Activated T-cell treated with anti-CD3 and anti-CD28 coated beads, Interleukin-2, amount 50 U/mL, for 48 hours (primary cell): ENCODE data around the gene CLASP1.
"Not testable (repeated sequence)": the region's sequence is repeated elsewhere in the genome, so short reads cannot be mapped to it uniquely, and the experiment has no call there.

Experiments used
- DNase-seq, 2 experiments: peaks; one replicate each; pipeline ENCODE4 v3.0.0-alpha.2; 2020

The CLASP1 gene

GRCh38 chr2:121492409-121492808 lies 156.9 kb downstream of the CLASP1 start:
- DNase-seq: no peak

- no peak for DNase-seq
Observed at GRCh38 chr2:121491518-121491917, 157.7 kb downstream of the CLASP1 start.

- no peak for DNase-seq
Observed at GRCh38 chr2:121490584-121491133, 158.6 kb downstream of the CLASP1 start.

- no peak for DNase-seq
Observed at GRCh38 chr2:121489911-121490583, 159.2 kb downstream of the CLASP1 start.

GRCh38 chr2:121489284-121489683 lies 160.0 kb downstream of the CLASP1 start:
- DNase-seq: no peak

GRCh38 chr2:121486191-121486790 lies 163.0 kb downstream of the CLASP1 start:
- no peak for DNase-seq

- DNase-seq: no peak
Observed at GRCh38 chr2:121485039-121485438, 164.2 kb downstream of the CLASP1 start.

- no peak for DNase-seq
Observed at GRCh38 chr2:121483846-121484245, 165.4 kb downstream of the CLASP1 start.

GRCh38 chr2:121483021-121483420 lies 166.2 kb downstream of the CLASP1 start:
- no peak for DNase-seq

- DNase-seq: no peak
Observed at GRCh38 chr2:121480826-121481225, 168.4 kb downstream of the CLASP1 start.

- no peak for DNase-seq
Observed at GRCh38 chr2:121479882-121480522, 169.3 kb downstream of the CLASP1 start.

- DNase-seq: no peak
Observed at GRCh38 chr2:121478996-121479745, 170.1 kb downstream of the CLASP1 start.

- not testable (repeated sequence) for DNase-seq
Observed at GRCh38 chr2:121478358-121478995, 170.8 kb downstream of the CLASP1 start.

- no peak for DNase-seq
Observed at GRCh38 chr2:121476684-121477083, 172.6 kb downstream of the CLASP1 start.

GRCh38 chr2:121475811-121476571 lies 173.3 kb downstream of the CLASP1 start:
- no peak for DNase-seq

- DNase-seq: no peak
Observed at GRCh38 chr2:121473512-121473911, 175.8 kb downstream of the CLASP1 start.

GRCh38 chr2:121472470-121472993 lies 176.7 kb downstream of the CLASP1 start:
- DNase-seq: no peak

GRCh38 chr2:121471532-121472469 lies 177.5 kb downstream of the CLASP1 start:
- no peak for DNase-seq

- DNase-seq: no peak
Observed at GRCh38 chr2:121470917-121471316, 178.3 kb downstream of the CLASP1 start.

GRCh38 chr2:121469356-121469755 lies 179.9 kb downstream of the CLASP1 start:
- DNase-seq: no peak
